Measurements from ENCODE around the gene ZNF621.

- TF ChIP-seq POLR2A (IDR thresholded peaks at IDR 0.05; ENCODE audit: low read depth, low read length): no peak
- no peak for TF ChIP-seq SPI1 (IDR thresholded peaks at IDR 0.05; ENCODE audit: low read depth, low read length)
- TF ChIP-seq POLR2AphosphoS5 (IDR thresholded peaks at IDR 0.05; ENCODE audit: low read depth, low read length): no peak
Measured at GRCh38 chr3:40497288-40497687, 27.5 kb upstream of the ZNF621 start.

Data from GM12891 (cell line).